T-helper 1 cell treated with Interleukin-12 subunit alpha and Interleukin-12 subunit beta and Interleukin-4 antibody, amounts not matched to agents 30 μg/mL and 1 μg/mL, for 36 hours (primary cell): Measurements from ENCODE around the gene NOVA2.
"Not testable (repeated sequence)": the region's sequence is repeated elsewhere in the genome, so short reads cannot be mapped to it uniquely, and the experiment has no call there.

Experiments
- H3K27ac Mint-ChIP-seq: one replicate; pipeline ENCODE4 v1.8.0; 2021; ENCODE audit warnings: mild to moderate bottlenecking, mixed read lengths
- H3K27me3 Mint-ChIP-seq: one replicate; pipeline ENCODE4 v1.8.0; 2021; ENCODE audit warnings: low read depth, mixed read lengths
- H3K36me3 Mint-ChIP-seq: one replicate; pipeline ENCODE4 v1.8.0; 2021; ENCODE audit warnings: low read depth, mixed read lengths
- H3K4me1 Mint-ChIP-seq: one replicate; pipeline ENCODE4 v1.8.0; 2021; ENCODE audit warnings: low read depth, mixed read lengths
- H3K4me3 Mint-ChIP-seq: one replicate; pipeline ENCODE4 v1.8.0; 2021; ENCODE audit warnings: mild to moderate bottlenecking, moderate library complexity, mixed read lengths
- H3K9me3 Mint-ChIP-seq: one replicate; pipeline ENCODE4 v1.8.0; 2021; ENCODE audit warnings: mixed read lengths

The NOVA2 gene

GRCh38 chr19:45906221-45906620 is 67.4 kb downstream of the NOVA2 start:
- Mint-ChIP-seq H3K27me3 (peaks cover 6% of the 10 kb centered on the region), H3K4me1 (peaks cover 8% of the 10 kb centered on the region), H3K27ac (no peak overlapping the region), H3K4me3 (no peak overlapping the region), H3K36me3 (no peaks in the 10 kb centered on the region), H3K9me3 (no peaks in the 10 kb centered on the region)

GRCh38 chr19:45905011-45905410 is 68.7 kb downstream of the NOVA2 start:
- H3K27ac Mint-ChIP-seq, result no peak overlapping the region
- H3K9me3 Mint-ChIP-seq, result no peaks in the 10 kb centered on the region
- H3K4me1 Mint-ChIP-seq, result peaks cover 13% of the 10 kb centered on the region
- H3K4me3 Mint-ChIP-seq, result no peak overlapping the region
- H3K36me3 Mint-ChIP-seq, result peaks cover 6% of the 10 kb centered on the region
- peaks cover 4% of the 10 kb centered on the region for H3K27me3 Mint-ChIP-seq

- peaks cover 17% of the 10 kb centered on the region for H3K36me3 Mint-ChIP-seq
- no peaks in the 10 kb centered on the region for H3K9me3 Mint-ChIP-seq
- peaks cover 11% of the 10 kb centered on the region for H3K4me1 Mint-ChIP-seq
- no peaks in the 10 kb centered on the region for H3K27me3 Mint-ChIP-seq
- H3K27ac Mint-ChIP-seq, result peak overlapping the region; percentile 88
- peak overlapping the region; percentile 98 for H3K4me3 Mint-ChIP-seq
Measured at GRCh38 chr19:45902651-45903625, 70.7 kb downstream of the NOVA2 start.

- Mint-ChIP-seq H3K27me3 (no peaks in the 10 kb centered on the region), H3K9me3 (no peaks in the 10 kb centered on the region), H3K36me3 (peaks cover 17% of the 10 kb centered on the region), H3K27ac (peak within 1 kb of the TSS; percentile 88), H3K4me3 (peak within 1 kb of the TSS; percentile 98), H3K4me1 (peaks cover 11% of the 10 kb centered on the region)
Measured at GRCh38 chr19:45901912-45902650, 71.6 kb downstream of the NOVA2 start, which contains the start of gene MYPOP. Gene MYPOP, minus strand, starts transcription at chr19:45902613. Its CDS starts 840 bp downstream, at chr19:45901773.

GRCh38 chr19:45901432-45901911 is 72.2 kb downstream of the NOVA2 start:
- peaks cover 17% of the 10 kb centered on the region for H3K36me3 Mint-ChIP-seq
- peak overlapping the region; percentile 31 for H3K4me3 Mint-ChIP-seq
- H3K27me3 Mint-ChIP-seq, result no peaks in the 10 kb centered on the region
- H3K9me3 Mint-ChIP-seq, result no peaks in the 10 kb centered on the region
- H3K27ac Mint-ChIP-seq, result no peak overlapping the region
- peaks cover 11% of the 10 kb centered on the region for H3K4me1 Mint-ChIP-seq

- H3K36me3 Mint-ChIP-seq, result peaks cover 17% of the 10 kb centered on the region
- H3K27ac Mint-ChIP-seq, result no peak overlapping the region
- H3K27me3 Mint-ChIP-seq, result no peaks in the 10 kb centered on the region
- peak overlapping the region; percentile 34 for H3K4me3 Mint-ChIP-seq
- no peaks in the 10 kb centered on the region for H3K9me3 Mint-ChIP-seq
- H3K4me1 Mint-ChIP-seq, result peaks cover 11% of the 10 kb centered on the region
Measured at GRCh38 chr19:45900738-45901431, 72.8 kb downstream of the NOVA2 start.

GRCh38 chr19:45899919-45900589 is 73.6 kb downstream of the NOVA2 start:
- Mint-ChIP-seq H3K27ac (no peak overlapping the region), H3K4me1 (peaks cover 11% of the 10 kb centered on the region), H3K36me3 (peaks cover 20% of the 10 kb centered on the region), H3K9me3 (no peaks in the 10 kb centered on the region), H3K4me3 (no peak overlapping the region), H3K27me3 (no peaks in the 10 kb centered on the region)

- H3K36me3 Mint-ChIP-seq, result peaks cover 20% of the 10 kb centered on the region
- no peak overlapping the region for H3K27ac Mint-ChIP-seq
- H3K4me3 Mint-ChIP-seq, result no peak overlapping the region
- peaks cover 11% of the 10 kb centered on the region for H3K4me1 Mint-ChIP-seq
- H3K9me3 Mint-ChIP-seq, result no peaks in the 10 kb centered on the region
- H3K27me3 Mint-ChIP-seq, result no peaks in the 10 kb centered on the region
Measured at GRCh38 chr19:45899253-45899652, 74.4 kb downstream of the NOVA2 start.

- peaks cover 12% of the 10 kb centered on the region for H3K4me1 Mint-ChIP-seq
- no peak overlapping the region for H3K4me3 Mint-ChIP-seq
- H3K27me3 Mint-ChIP-seq, result no peaks in the 10 kb centered on the region
- H3K36me3 Mint-ChIP-seq, result peaks cover 21% of the 10 kb centered on the region
- no peaks in the 10 kb centered on the region for H3K9me3 Mint-ChIP-seq
- H3K27ac Mint-ChIP-seq, result no peak overlapping the region
Measured at GRCh38 chr19:45897261-45897812, 76.3 kb downstream of the NOVA2 start.

- H3K9me3 Mint-ChIP-seq, H3K4me1 Mint-ChIP-seq, H3K4me3 Mint-ChIP-seq, H3K27ac Mint-ChIP-seq, H3K27me3 Mint-ChIP-seq: not testable (repeated sequence)
- H3K36me3 Mint-ChIP-seq, result peaks cover 21% of the 10 kb centered on the region
Measured at GRCh38 chr19:45895983-45896599, 77.6 kb downstream of the NOVA2 start.

- Mint-ChIP-seq H3K27me3 (no peaks in the 10 kb centered on the region), H3K4me3 (no peak overlapping the region), H3K36me3 (peaks cover 17% of the 10 kb centered on the region), H3K9me3 (no peaks in the 10 kb centered on the region), H3K27ac (no peak overlapping the region), H3K4me1 (peaks cover 2% of the 10 kb centered on the region)
Measured at GRCh38 chr19:45895519-45895972, 78.1 kb downstream of the NOVA2 start.

GRCh38 chr19:45890877-45891276 is 82.8 kb downstream of the NOVA2 start:
- Mint-ChIP-seq H3K27me3 (no peaks in the 10 kb centered on the region), H3K4me3 (no peak overlapping the region), H3K4me1 (peaks cover 8% of the 10 kb centered on the region), H3K27ac (no peak overlapping the region), H3K36me3 (peaks cover 8% of the 10 kb centered on the region), H3K9me3 (no peaks in the 10 kb centered on the region)

GRCh38 chr19:45889210-45889885 is 84.3 kb downstream of the NOVA2 start:
- H3K4me3 Mint-ChIP-seq, result no peak overlapping the region
- H3K36me3 Mint-ChIP-seq, result peaks cover 5% of the 10 kb centered on the region
- H3K9me3 Mint-ChIP-seq, result no peaks in the 10 kb centered on the region
- peaks cover 8% of the 10 kb centered on the region for H3K4me1 Mint-ChIP-seq
- no peak overlapping the region for H3K27ac Mint-ChIP-seq
- no peaks in the 10 kb centered on the region for H3K27me3 Mint-ChIP-seq
